SK-N-DZ (cell line): ENCODE results near the gene TWNK.
A peak's percentile ranks its signal among the peaks of the same experiment; 100 is the strongest.
"Not testable (repeated sequence)": the region's sequence is repeated elsewhere in the genome, so short reads cannot be mapped to it uniquely, and the experiment has no call there.

ENCODE experiments used
- DNase-seq: peaks from one replicate; pipeline ENCODE4 v3.0.0-alpha.2; 2015; ENCODE audit warnings: low spot score

Gene TWNK

GRCh38 chr10:101030496-101031127 lies 43.3 kb downstream of the TWNK start:
- no peak for DNase-seq

- DNase-seq, result peak; percentile 92
These were observed 43.9 kb downstream of the TWNK start, which contains the start of the genes PDZD7 and SFXN3 for GRCh38 chr10:101031128-101031795. Gene PDZD7 (minus strand): TSS chr10:101031129. CDS start chr10:101030219, 910 bp downstream. Gene SFXN3 (plus strand): TSS chr10:101031234. CDS start chr10:101034695, 3,461 bp downstream.

- DNase-seq, result peak; percentile 51
These were observed 44.7 kb downstream of the TWNK start for GRCh38 chr10:101031796-101032636.

- DNase-seq, result peak; percentile 59
These were observed 45.4 kb downstream of the TWNK start for GRCh38 chr10:101032637-101033224.

- no peak for DNase-seq
These were observed 45.9 kb downstream of the TWNK start for GRCh38 chr10:101033276-101033675.

GRCh38 chr10:101034404-101034803 lies 47.1 kb downstream of the TWNK start:
- DNase-seq, result not testable (repeated sequence)

GRCh38 chr10:101035314-101035713 lies 48.0 kb downstream of the TWNK start:
- DNase-seq, result no peak

- no peak for DNase-seq
These were observed 48.8 kb downstream of the TWNK start for GRCh38 chr10:101035916-101036702.

- DNase-seq, result no peak
These were observed 49.4 kb downstream of the TWNK start for GRCh38 chr10:101036726-101037125.

GRCh38 chr10:101038484-101038883 lies 51.1 kb downstream of the TWNK start:
- DNase-seq, result peak; percentile 5

GRCh38 chr10:101040061-101040460 lies 52.7 kb downstream of the TWNK start:
- DNase-seq, result no peak

- no peak for DNase-seq
These were observed 53.5 kb downstream of the TWNK start for GRCh38 chr10:101040851-101041250.

GRCh38 chr10:101041252-101041761 lies 54.0 kb downstream of the TWNK start:
- DNase-seq, result peak; percentile 86

- DNase-seq, result no peak
These were observed 54.8 kb downstream of the TWNK start for GRCh38 chr10:101042118-101042517.

GRCh38 chr10:101042667-101043362 lies 55.5 kb downstream of the TWNK start:
- peak; percentile 97 for DNase-seq

- peak; percentile 49 for DNase-seq
These were observed 56.0 kb downstream of the TWNK start for GRCh38 chr10:101043363-101043707.
